Cerebellar cortex (tissue), 1 donor: ENCODE measurements around the gene ADCY3.

ENCODE experiments used
- DNase-seq: peaks from one replicate; pipeline ENCODE4 v3.0.0-alpha.2; 2015; ENCODE audit warnings: low spot score

Gene ADCY3

DNA sequence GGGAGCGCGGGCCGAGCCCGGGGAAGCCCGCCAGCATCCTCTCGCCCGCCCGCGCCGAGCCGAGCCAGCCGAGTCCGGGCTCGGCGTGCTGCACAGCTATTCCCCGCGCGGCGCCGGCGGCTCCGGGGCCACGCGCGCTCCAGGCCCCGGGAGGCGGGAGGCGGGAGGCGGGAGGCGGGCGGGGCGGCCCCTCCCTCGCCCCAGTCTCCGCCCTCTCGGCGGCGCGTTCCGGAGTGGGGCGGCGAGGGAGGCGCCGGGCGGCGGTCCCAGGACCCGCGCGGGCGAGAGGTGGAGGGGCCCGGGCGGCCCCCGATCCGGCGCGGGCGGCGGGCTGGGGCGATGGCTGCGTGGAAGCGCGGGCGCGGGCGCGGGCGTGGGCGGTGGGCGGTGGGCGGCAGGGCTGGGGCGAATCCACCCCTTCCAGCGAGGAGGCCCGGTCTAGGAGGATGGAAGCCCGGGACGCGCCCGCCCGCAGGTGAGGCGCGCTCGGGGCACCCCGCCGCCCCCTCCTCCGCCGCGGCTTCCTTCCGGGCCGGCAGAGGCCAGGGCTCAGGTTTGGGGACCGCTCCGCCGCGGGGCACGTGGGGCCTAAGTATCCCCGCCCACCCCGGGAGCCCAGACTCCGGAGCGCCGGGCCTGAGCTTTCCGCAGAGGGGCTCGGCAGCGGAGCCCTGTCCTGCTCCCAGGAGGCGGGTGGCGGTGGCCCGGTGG is at the start of gene ADCY3:
ADCY3 (minus strand) TSS at position 140 of the 711 bp plus-strand sequence. CDS start 1,250 bp downstream, outside the sequence.
- peak; percentile 44 for DNase-seq

DNA sequence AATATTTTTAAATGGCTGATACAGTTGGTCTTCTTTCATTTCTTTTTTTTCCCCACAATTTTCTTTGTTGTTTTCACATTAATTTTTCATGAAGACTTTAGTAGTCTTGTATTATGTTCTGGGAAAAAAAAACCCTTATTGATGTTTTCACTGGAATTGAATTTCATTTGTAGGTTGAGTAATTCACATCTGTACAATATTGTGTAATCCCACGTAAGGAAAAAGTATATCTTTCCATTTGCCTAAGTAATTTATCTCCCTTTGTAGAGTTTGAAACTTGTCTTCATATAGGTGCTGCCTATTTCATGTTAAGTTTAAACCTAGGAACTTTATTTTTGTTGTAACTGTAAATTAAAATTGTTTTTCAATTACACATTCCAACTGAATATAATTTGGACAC is 49.7 kb upstream of the ADCY3 start:
- no peak for DNase-seq

DNA sequence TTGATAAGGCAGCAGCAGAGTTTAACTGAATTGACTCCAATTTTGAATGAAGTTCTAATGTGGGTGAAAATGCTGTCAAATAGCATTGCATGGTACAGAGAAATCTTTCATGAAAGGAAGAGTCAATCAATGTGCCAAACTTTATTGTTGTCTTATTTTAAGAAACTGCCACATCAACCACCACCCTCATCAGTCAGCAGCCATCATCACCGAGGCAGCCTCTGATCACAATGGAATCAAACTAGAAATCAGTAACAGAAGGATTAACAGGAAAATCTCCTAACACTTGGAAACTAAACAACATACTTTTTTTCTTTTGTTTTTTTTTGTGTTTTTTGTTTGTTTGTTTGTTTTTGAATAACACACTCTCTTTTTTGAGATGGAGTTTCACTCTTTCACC is 41.9 kb upstream of the ADCY3 start:
- DNase-seq: no peak

DNA sequence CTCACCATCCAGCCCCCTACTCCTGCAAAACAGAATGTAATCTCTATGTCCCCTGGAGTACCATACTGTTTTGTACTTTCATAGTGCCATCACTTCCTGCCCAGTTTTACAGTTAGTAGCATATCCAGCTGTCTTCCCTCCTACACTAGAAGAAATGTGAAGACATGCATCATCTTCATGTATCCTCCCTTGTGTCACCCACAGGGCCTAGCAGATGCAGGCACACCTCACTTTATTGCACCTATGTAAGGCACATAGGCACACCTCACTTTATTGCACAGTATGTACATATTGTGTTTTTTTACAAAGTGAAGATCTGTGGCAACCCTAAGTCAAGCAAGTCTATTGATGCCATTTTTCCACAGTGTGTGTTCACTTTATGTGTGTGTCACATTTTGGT is 39.7 kb upstream of the ADCY3 start:
- DNase-seq: no peak

DNA sequence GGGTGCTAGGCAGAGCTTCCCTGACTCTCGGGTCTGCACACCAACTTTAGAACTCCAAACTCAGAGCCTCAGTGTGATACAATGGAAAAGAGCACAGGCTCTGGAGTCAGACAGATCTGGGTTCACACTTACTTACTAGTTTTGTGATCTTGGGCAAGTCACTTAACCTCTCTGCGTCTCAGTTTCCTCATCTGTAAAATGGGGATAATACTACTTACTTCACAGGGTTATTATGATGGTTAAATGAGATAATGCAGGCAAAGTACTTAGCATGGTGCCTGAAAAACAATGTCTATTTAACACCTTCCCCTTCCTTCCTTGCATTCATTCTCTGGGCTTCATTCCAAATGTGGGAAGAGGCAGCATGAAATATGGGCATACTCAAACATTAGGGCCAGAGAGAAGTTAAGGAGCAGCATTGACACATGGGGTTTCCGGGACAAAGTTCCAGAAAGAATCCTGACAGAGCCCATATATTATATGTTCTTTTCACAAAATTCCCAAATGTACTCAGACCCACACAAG is 38.4 kb upstream of the ADCY3 start:
- no peak for DNase-seq

DNA sequence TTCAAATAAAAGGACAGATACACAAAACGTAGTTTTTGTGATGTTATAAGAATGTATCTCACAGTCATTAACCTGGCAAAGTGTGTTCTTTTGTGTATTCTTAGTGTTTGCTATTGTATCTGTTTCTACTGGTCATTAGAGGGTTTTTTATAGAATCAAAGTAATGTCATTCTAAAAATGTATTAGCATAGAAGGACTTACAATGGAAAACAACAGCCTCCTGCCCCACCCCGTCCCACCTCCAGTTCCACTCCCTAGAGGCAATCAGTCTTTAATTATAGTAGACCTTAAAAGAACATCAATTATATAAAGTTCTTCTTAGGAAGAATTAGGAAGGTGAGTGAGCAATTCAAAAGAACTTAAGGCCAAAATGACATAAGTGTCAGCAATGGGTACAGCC is 37.9 kb upstream of the ADCY3 start:
- no peak for DNase-seq

DNA sequence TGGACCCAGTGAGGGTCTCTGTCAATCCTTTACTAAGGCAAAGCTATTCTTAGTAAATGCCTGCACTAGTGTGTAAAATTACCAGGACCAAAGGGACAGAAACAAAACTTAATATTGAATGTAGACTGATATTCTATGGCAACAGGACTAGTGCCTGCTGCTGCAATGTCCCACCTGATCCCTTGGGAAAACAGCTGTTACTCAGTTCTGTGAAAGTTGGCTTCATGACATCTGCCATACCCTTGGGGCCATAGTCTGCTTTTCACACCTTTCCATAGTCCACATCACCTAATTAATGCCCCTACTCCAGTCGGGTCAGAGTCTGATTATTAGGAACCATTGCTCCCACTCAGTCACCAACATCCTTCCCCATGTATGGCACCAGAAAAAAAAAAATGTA is 37.2 kb upstream of the ADCY3 start:
- no peak for DNase-seq

DNA sequence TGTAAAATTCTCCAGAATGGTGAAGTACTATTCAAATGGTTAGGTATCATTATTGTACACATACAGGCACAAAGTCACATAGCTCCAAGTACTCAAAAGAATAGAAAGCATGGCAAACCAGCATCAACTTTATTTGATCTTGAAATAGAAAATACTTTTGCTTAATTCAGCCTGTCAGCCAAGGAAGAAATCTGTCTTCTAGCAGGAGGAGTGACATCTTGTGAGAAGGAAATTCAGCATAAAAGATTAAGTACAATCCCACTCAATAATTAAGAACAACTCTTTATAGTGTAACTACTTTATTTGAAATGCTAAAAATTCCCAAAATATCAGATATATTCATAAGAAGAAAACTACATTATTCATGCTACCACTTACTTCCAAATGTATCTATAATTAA is 35.9 kb upstream of the ADCY3 start:
- no peak for DNase-seq

DNA sequence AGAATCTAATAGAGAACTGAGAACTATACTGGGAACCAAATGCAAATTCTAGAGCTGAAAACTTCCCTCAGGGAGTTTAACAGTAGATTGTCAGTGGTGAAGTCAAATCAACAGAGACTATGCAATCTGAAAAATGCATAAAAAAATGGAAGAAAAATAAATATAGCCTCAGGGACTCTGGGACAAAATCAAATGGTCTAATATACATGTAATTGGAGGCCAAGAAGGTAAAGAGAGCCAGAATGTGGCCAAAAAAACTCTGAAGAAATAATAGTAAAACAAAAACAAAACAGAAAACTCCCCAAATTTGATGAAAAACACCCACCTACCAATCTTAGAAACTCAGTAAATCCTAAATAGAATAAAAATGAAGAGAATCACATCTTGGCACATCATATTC is 35.2 kb upstream of the ADCY3 start:
- DNase-seq: no peak

DNA sequence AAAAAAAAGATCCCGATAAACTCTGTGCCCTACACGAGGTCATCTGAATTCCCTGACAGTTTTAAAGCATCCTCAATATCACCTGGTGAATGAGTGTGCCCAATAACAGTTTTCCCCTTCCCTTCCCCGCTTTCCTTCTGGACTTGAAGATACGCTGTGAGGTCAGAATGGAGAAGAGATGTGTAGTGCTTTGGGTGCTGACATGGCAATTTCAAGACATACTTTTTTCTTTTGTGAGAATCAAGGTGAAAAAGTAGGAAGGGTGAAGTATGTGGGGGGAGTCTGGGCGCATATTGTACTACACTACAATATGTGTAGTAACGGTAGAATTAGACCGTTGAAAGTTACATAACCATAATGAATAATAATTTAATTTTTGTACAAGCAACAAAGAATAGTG is 30.1 kb upstream of the ADCY3 start:
- no peak for DNase-seq

DNA sequence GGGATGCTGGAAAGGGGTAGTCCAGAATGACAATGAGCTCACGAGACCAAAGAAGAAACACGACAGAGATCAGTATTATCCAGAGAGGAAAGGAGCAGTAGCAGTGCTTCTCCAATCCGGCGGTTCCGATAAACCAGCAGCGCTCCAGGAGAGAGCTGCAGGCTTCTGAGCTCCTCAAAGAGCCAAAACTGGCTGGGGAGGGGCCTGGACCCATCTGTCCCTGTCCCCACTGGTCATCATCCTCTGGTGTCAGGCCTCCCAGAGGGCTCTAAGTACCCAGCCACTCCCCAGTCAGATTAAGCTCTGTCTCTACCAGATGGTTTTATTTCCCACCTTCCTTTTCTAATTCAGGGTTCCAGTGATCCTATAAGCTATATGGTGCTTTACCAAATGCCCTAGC is 28.5 kb upstream of the ADCY3 start:
- DNase-seq: peak; percentile 25

DNA sequence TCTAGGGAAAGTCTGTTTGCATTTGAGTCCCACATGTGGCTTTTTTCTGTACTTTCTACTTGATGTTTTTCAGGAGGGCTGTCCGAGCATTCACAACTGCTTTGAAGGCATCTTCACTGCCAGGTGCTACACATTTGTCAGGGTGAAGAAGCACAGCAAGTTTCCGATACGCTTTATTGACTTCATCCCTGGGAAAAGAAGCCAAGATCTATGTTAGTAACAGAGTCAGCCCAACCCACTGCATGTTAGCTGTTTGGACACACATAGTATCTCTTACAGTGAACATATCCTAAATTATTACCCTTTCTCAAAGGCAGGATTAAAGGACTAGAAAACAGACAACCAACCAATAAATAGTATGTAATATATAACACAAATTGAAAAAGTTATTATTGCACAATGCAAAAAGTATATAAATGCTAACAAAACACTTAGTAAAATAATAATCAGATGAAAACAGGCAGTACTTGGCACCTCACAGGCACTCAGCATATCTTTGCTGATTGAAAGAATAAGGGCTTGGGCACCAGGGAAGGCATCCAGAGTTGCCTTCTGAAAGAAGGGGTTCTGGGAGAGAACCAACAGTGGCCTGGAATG is 27.6 kb upstream of the ADCY3 start:
- DNase-seq: peak; percentile 6

DNA sequence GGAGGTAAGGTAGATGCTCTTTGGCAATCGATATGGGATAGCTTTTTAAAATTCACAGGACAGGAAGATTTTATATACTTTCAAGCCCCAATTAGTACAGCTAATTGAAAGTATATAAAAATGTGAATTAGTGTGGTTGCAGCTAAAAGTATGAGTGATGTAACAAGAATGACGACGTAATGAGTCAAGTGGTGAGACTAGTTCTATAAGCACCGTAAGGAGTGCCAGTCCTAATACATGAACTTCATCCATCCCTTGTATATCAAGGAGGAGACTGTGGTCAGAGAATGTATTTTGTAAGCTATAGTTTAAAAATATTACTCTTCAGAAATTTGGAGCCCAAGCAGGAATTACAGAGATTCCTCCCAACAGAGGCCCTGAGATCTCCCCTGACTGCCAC is 25.9 kb upstream of the ADCY3 start:
- no peak for DNase-seq

DNA sequence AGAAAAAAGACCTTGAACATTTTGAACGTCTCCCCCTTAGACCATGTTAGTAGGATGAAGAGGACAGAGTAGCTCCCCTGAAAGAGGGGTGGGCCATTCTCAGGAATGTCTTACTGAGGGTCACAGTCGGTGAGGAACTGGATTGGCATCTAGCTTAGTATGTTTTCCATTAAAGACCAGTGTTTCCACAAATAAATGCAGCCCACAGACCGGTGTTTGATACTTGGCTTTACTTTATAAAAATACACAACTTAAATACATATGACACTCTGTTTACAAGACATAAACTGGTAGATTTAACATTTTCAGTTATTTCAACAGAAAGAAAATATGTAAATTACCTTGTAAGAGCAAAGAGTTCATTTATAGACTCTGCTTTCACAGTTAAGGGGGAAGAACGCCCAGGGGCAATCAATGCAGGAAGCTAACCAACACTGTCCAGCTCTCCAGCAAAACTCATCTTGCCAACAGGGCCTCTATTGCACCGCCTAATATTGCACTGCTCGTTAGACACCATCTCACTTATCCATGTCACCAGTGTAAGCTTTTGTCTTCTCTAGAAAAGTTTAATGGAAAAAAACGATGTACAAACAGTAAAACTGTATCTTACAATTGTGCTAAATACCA is 23.5 kb upstream of the ADCY3 start:
- no peak for DNase-seq

DNA sequence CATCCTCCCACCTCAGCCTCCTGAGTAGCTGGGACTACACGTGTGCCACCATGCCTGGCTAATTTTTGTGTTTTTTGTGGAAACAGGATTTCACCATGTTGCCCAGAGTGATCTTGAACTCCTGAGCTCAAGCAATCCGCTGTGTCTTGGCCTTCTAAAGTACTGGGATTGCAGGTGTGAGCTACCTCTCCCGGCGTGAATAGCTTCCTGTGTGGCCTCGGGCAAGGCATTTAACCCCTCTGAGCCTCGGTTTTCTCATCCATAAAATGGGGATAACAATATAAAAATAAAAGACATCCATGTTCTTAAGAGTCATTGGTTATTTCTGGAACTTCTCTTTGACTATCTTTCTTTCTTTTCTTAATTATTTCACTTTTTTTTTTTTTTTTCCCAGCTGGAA is 19.3 kb upstream of the ADCY3 start:
- DNase-seq: no peak

DNA sequence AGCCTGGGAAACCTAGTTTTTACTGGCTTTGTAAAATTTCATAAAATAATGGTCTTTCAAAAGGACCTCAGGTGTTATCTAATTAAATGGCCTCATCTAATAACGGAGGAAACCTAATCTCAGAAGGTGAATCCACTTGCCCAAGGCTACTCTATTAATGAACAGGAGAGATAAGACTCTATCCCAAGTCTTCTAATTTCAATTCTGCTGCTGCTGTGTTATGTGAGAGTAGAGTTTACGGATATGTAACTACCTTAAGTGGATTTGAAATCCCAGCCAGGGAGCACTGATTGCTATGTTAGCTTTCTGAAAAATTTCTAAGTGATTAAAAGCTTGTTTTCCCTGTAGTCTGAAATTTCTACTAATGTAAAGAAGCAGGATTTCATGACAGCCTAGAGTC is 17.2 kb upstream of the ADCY3 start:
- no peak for DNase-seq

DNA sequence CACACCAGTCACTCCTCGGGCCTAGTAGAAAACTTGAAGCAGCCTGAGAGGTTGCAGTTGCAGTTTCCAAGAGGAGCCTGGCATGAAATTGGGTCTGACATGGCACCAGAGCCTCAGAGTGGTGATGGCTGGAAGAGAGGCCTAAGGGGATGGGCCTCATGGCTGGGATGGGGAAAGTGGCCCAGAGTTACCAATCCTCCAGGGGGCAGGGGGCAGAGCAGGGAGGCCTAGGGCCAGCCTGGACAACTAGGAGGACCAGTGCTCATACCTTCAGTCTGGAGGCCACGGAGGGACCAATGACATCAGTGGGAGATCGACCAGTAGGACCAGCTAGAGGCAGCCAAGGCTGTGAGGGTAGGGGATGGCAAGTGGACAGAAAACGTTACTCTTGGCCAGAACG is 15.1 kb upstream of the ADCY3 start:
- no peak for DNase-seq

DNA sequence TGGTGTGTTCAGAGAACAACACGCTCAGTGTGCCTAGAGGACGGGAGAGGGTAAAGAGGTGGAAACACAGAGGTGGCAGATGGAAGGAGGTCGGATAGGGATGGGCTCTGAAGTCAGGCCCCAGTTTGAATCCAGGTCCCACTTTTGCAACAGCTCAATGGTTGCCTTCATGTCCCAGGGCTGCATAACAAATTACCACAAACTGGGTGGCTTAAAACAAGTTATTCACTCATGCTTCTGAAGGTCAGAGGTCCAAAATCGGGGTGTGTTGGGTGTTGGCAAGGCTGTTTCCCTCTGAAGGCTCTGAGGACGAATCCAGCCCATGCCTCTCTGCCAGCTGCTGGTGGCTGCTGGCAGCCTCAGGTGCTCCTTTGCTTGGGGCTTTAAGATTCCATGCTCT is 12.7 kb upstream of the ADCY3 start:
- no peak for DNase-seq

DNA sequence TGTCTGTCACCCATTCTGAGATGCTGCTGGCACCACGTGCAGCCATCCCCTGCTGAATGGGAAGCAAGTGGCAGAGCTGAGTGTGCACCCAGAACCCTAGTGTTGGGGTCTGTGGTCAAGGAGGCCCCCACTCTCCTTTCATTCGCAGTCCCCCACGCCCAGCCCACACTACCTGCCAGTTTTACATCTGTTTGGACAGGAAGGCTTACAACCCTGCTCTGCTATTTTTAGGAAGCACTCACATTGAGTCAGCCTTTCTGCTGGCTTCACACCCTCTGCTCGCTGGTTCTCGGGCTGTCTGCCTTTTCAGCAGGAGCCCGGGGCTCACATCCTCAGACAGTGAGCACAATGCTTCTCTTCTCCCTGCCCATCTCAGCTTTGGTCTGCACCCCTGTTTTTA is 10.7 kb upstream of the ADCY3 start:
- DNase-seq: peak; percentile 42

DNA sequence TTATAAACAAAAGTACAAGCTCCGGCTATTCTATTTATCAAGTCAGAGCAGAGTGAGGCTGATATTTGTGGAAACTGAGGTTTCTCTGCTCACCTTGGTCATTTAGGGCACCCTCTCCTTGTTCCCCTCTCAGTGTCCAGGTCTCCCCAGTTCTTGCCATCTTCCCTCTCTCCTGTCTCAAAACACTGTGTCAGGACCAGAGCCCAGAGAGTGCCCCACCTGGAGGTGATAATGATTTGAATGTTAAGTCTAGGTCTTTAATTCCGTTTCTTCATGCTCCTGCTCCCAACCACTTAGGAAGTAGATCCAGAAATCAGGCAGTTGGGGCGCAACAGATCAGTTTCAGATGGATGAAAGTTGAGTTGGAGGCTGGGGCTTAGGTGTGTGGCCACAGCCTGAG is 9.2 kb upstream of the ADCY3 start:
- DNase-seq: no peak

DNA sequence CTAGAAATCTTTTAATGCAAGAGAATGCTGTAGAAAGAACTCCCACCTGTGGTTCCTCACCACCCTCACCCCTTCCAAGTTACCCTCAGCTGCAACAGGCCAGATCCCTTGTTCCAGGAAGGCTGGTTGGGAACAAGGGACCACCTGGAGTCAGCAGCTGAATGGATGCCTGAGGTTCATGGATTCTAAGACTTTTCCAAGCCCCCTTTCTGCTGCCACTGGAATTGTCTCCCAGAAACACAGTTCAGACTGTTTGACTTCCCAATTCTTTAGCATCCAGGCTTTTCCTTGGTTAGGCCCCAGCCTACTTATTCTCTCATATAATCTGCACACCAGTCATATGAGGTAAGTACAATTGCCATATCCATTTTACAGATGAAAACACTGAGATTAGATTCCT is 8.0 kb upstream of the ADCY3 start:
- DNase-seq: no peak

DNA sequence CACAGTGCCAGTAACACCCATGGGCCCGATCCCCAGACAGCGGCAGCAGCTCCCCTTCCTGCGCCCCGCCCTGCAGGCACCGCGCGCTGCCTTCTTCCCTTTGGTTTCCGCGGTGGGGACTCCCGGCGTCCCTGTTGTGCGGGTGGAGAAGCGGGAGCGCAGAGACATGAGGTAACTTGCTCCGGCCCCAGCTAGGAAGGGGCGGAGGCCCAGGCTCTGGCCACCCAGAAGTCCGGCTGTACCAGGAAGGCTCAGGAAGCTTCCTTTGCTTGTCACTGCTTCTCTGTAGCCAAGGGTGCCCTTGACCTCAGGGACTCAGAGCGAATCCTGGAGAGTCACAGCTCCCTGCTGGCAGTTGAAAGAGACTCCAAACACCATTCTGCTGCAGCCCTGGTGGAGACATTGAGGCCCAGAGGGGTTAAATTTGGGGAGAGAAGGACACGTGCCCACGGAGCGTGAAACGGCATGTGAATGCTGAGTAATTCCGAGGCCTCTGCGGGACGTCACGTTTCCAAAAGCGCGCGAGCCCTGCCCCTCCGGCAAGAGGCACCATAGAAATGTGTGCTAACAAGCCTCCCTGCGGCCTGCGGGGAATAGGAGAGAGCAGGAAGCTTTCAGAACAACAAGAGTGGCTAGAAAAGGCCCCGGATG is 6.7 kb upstream of the ADCY3 start:
- DNase-seq: peak; percentile 37

DNA sequence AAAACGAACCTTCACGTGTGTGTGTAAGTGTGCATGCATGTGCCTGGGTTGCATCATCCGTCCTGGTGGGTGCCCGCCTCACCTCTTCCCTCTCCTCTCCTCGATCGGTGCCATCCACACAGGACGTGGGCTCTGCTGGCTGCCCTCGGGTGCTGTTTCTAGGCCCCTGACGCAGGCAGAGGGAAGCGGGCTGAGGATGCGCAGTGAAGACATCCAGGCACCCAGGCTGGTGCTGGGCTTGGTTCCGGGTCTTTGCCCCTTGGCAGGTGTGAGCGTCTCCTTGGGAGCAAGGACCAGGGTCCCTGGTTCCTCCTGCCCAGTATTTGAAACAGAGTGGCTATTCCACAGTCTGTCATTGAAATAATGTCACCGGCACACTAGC is 6.2 kb upstream of the ADCY3 start:
- no peak for DNase-seq
